Thymus (tissue), 11 donors: ENCODE results near the gene CD59. TPM values are rescaled to one million over a fixed set of nuclear protein-coding genes. Genes with fewer than 3 reads are reported as not detected.
"Not testable (repeated sequence)": the region's sequence is repeated elsewhere in the genome, so short reads cannot be mapped to it uniquely, and the experiment has no call there.

Source experiments
- DNase-seq, 9 donors: peaks; one replicate each; pipeline ENCODE4 v3.0.0-alpha.2; 2013; ENCODE audit warnings: low spot score in 9 of 9, low read depth in 6 of 9, missing footprints in 1 of 9
- H3K27ac ChIP-seq, 2 donors: one replicate each; pipeline ENCODE4 v1.5.1; 2013; ENCODE audit warnings: control low read depth in 1 of 2, low read depth in 1 of 2, low read length in 1 of 2, mild to moderate bottlenecking in 1 of 2, moderate library complexity in 1 of 2
- H3K27me3 ChIP-seq, 2 donors: one replicate each; pipeline ENCODE4 v1.5.1; 2013; ENCODE audit warnings: low read length in 1 of 2; ENCODE audit not compliant: control insufficient read depth in 2 of 2, insufficient read depth in 1 of 2
- H3K36me3 ChIP-seq, 2 donors: one replicate each; pipeline ENCODE4 v1.5.1; 2013; ENCODE audit warnings: low read length in 1 of 2, mild to moderate bottlenecking in 1 of 2, moderate library complexity in 1 of 2; ENCODE audit not compliant: control insufficient read depth in 2 of 2, insufficient read depth in 2 of 2
- H3K4me1 ChIP-seq, 2 donors: one replicate each; pipeline ENCODE4 v1.5.1; 2013; ENCODE audit warnings: low read length in 2 of 2; ENCODE audit not compliant: control insufficient read depth in 2 of 2, insufficient read depth in 2 of 2
- H3K4me3 ChIP-seq, 2 donors: one replicate each; pipeline ENCODE4 v1.5.1; 2013; ENCODE audit warnings: low read length in 2 of 2, control low read depth in 1 of 2, mild to moderate bottlenecking in 1 of 2
- H3K9me3 ChIP-seq, 2 donors: one replicate each; pipeline ENCODE4 v1.5.1; 2013; ENCODE audit warnings: low read length in 1 of 2, mild to moderate bottlenecking in 1 of 2; ENCODE audit not compliant: control insufficient read depth in 2 of 2, insufficient read depth in 1 of 2
- WGBS: extraction: QIAGEN DNeasy Blood & Tissue Kit; methylation state at CpG from one replicate; pipeline ENCODE4 v1.1.7; 2013; 5-methylcytosine and 5-hydroxymethylcytosine counted together
- polyA plus RNA-seq: library from polyadenylated mRNA; stranded (reverse); fragments of 200-250 nt; gene quantifications from one replicate; pipeline ENCODE4 v1.2.3, GENCODE V29; 2013
- total RNA-seq: library from RNA; stranded (reverse); fragments of 120-200 nt; gene quantifications from one replicate; pipeline ENCODE4 v1.2.4, GENCODE V29; 2013
- donor health status: healthy.

CD59 gene
- total and polyA plus RNA-seq, 2 donors, result 115 to 156 TPM

DNA sequence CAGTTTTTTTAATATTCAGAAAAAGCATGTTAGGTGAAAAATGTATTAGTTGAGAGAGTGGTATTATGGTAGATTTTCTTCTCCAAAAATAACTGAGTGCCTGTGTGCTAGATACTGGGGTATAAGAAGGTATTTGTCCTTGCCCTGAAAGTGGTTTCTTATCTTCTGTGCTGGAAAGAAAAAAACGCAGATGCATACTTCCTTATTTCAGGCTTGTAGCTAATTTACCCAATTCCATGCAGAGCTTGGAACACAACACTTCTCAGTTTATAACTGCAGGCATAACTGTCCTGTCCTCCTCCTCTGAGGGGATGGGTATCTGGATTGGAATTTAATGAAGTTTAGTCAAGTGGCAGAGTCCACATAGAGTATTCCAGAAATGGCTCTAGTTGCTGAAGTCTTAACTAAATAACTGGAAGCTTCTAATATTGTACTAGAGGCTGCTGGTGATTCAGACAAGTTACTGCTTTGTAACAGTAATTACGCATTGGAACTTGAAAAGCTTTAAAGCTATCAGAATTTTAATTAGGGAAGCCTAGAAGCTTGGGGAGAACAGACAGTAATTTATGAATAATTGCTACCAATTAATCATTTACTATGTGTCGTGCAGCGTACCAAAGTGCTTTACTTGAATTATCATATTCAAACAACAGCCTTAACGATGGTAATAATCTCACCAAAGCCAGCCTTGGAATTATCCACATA lies 22.9 kb downstream of the CD59 start:
- Histone ChIP-seq H3K4me1 (peaks cover under 1 to 6% of the 10 kb centered on the region in 2 donors), H3K36me3 (peaks cover 34 to 44% of the 10 kb centered on the region in 2 donors), H3K27me3 (no peaks in the 10 kb centered on the region), H3K4me3 (no peak overlapping the region), H3K27ac (no peak overlapping the region), H3K9me3 (no peaks in the 10 kb centered on the region)
- DNase-seq, result no peak
- 87% methylated on average over 5 of the region's 5 CpGs for WGBS

DNA sequence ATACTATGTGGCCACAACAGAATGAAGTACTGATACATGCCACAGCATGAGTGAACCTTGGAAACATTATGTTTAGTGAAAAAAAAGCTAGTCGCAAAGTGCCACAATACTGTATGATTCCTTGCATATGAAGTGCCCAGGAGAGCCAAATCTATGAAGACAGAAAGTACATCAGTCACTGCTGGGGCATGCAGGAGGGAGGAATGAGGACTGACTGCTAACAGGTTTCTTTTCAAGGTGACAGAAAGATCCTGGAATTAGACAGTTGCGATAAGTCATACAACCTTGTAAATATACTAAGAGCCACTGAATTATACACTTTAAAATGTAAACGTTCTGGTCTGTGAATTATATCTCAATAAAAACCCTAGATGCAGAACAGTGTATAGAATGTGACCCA lies 23.8 kb downstream of the CD59 start:
- WGBS, result 98% methylated on average over 3 of the region's 3 CpGs
- Histone ChIP-seq H3K4me1 (peaks cover 0 to 6% of the 10 kb centered on the region in 2 donors), H3K4me3 (no peak overlapping the region), H3K27ac (no peak overlapping the region), H3K9me3 (no peaks in the 10 kb centered on the region), H3K27me3 (no peaks in the 10 kb centered on the region), H3K36me3 (peaks cover 34 to 47% of the 10 kb centered on the region in 2 donors)
- DNase-seq, result no peak

DNA sequence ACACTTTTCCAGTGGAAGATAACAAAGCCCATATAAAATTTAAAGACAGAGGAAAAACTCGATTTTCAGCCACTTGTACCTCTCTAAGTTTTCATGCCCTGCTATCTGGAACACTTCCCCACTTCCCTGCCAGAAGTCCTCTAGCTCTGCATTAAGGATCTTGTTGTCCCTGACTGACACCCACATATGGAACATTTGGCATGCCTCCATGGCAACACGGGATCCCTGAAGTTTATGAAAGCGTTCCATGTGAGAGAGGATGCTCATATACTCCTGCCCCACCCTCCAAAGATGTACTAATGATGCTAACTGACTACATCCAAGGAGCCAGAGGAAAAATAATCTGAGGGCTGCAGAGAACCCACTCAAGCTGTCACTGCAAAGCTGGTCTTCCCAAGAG lies 26.8 kb downstream of the CD59 start:
- H3K4me1 ChIP-seq, result no peaks in the 10 kb centered on the region
- peaks cover 35 to 44% of the 10 kb centered on the region in 2 donors for H3K36me3 ChIP-seq
- H3K9me3 ChIP-seq, result no peaks in the 10 kb centered on the region
- H3K27ac ChIP-seq, result no peak overlapping the region
- H3K4me3 ChIP-seq, result no peak overlapping the region
- WGBS, result 93% methylated on average over 3 of the region's 3 CpGs
- H3K27me3 ChIP-seq, result no peaks in the 10 kb centered on the region
- DNase-seq, result no peak

DNA sequence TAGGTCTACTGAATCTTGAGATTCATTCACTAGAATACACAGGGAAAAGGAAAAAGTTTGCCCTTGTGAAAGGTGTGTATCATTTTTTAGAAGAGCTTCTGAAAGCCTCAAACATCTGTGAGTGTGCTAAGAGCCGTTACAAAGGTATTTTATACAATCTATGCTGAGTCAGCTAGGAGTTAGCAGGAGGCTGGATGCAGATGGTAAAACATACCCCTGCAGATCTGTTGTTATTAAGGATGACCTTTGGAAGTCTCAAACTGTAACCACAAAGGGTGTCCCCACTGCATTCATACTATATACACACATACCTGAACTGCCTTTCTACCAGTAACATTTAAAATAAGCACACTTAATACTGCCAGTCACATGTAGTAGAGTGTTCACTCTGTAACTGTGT lies 27.2 kb downstream of the CD59 start:
- no peak for DNase-seq
- Histone ChIP-seq H3K27ac (no peak overlapping the region), H3K27me3 (no peaks in the 10 kb centered on the region), H3K4me3 (no peak overlapping the region), H3K9me3 (no peaks in the 10 kb centered on the region), H3K4me1 (no peaks in the 10 kb centered on the region), H3K36me3 (peaks cover 35 to 43% of the 10 kb centered on the region in 2 donors)
- WGBS, result 92% methylated on average over 1 of the region's 1 CpG

DNA sequence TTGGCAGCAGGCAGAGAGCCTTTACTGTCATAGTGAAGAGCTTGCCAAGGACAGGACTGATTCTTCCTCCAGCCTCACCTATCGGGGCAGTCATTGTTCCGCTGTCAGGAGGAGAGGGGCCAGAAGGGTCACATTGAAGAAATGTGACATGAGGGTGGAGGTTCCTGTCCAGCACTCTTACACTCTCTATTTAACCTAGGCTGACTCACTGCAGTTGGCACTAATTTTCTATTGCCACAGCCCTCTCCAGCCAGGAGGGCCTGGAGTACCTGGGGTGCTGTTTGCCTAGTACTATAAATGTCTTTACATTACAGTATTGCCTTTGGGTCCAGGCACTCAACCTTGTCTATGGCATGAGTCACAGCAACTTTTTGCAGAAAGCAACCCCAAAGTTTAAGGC lies 28.4 kb downstream of the CD59 start:
- not testable (repeated sequence) for H3K4me3 ChIP-seq, H3K9me3 ChIP-seq, H3K27me3 ChIP-seq, DNase-seq, H3K27ac ChIP-seq, H3K4me1 ChIP-seq
- WGBS, result no CpG with 5 or more reads among the region's 2 CpGs
- peaks cover 34 to 35% of the 10 kb centered on the region in 2 donors for H3K36me3 ChIP-seq

DNA sequence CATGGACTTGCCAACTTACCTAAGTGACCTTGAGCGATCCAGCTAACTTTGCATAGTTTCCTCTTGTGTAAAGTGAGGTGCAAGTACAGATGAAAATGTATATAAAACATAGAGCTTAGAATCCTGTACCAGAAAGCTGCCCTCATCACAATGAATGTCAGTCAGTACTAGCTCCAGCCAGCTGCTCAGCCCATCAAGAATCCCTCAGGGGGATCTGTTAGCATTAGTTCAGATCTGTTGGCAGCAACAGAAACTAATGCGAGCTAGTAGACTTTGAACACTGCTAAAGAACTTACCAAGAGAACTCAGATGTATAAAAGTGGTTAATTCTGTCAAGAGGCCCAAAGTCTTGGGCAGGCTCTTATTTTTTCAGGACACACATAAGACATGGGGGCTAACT lies 29.3 kb downstream of the CD59 start:
- Histone ChIP-seq H3K9me3 (no peaks in the 10 kb centered on the region), H3K36me3 (peaks cover 34 to 35% of the 10 kb centered on the region in 2 donors), H3K4me1 (peaks cover 0 to 3% of the 10 kb centered on the region in 2 donors), H3K27me3 (no peaks in the 10 kb centered on the region), H3K27ac (no peak overlapping the region), H3K4me3 (no peak overlapping the region)
- no peak for DNase-seq
- WGBS, result 97% methylated on average over 2 of the region's 2 CpGs

DNA sequence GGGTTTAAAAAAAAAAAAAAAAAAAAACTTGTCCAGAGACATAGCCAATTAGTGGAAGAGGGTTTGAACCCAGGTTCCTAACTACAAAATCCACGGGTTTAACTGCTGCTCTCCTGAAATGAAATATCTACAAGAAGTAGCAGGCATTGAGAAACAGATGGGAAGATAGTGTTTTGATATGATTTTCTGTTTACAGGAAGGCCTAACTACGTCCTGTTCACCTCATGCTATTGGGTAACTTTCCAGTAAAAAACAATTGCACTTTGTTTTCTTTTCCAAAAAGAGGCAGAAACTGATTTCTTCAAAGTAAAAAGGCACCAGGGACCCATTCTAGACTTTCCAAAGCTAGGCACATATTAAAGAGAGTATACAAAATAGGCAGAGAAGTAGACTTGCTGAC lies 29.7 kb downstream of the CD59 start:
- Histone ChIP-seq H3K27me3 (no peaks in the 10 kb centered on the region), H3K27ac (no peak overlapping the region), H3K4me3 (no peak overlapping the region), H3K36me3 (peaks cover 34 to 35% of the 10 kb centered on the region in 2 donors), H3K4me1 (peaks cover 0 to 7% of the 10 kb centered on the region in 2 donors), H3K9me3 (no peaks in the 10 kb centered on the region)
- no peak for DNase-seq
- 90% methylated on average over 2 of the region's 2 CpGs for WGBS

DNA sequence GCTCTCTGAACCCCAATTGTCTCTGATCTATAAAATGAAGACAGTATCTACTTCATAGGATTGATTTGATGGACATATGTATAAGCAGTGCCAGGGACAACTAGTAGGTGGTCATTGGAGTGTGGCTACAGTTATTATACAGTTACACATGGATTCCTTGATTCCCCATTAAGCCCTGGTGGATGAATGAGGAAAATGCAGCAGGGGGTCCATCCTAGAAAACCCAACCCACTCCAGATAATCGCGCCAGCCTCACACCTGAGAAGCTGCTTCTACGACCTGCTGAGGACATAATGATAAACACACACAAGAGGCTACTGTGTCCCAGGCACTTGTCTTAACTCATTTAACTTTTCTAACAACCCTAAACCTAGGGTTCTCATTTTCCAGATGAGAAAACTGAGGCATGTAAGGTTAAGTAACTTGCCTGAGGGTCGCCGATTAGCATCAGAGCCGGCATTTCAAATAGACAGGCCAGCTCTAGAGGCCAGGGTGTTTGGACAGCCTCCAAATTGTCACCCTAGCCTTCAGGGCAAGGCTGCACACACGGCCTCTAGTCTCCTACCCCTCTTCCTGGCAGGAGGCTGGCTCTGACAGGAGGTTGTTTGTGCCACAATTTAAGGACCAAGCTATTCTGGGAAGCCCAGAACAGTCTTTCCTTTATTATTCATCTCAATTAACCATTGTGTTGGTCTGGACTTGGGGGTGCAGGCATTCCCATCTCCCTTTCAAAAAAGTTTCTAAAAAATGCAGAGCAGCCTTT lies 31.8 kb downstream of the CD59 start:
- 89% methylated on average over 7 of the region's 7 CpGs for WGBS
- no peak overlapping the region for H3K27ac ChIP-seq
- H3K4me1 ChIP-seq, result peaks cover 7 to 19% of the 10 kb centered on the region in 2 donors
- H3K9me3 ChIP-seq, result no peaks in the 10 kb centered on the region
- peaks cover 21 to 26% of the 10 kb centered on the region in 2 donors for H3K36me3 ChIP-seq
- DNase-seq, result no peak
- H3K27me3 ChIP-seq, result peaks cover 0 to 8% of the 10 kb centered on the region in 2 donors
- H3K4me3 ChIP-seq, result no peak overlapping the region

DNA sequence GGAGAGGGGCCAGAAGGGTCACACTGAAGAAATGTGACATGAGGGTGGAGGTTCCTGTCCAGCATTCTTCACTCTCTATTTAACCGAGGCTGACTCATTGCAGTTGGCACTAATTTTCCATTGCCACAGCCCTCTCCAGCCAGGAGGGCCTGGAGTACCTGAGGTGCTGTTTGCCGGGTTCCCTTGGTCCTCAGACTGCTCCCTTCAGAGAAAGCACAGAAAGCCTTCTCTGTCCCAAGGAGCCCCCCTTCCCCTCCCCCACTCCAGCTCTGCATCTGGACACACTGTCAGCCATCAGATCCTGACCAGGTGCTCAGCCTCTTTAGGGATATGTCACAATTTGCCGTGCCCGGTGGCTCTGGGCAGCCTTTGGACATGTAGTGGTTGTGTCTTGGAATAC lies 32.4 kb downstream of the CD59 start:
- DNase-seq, result no peak
- H3K4me3 ChIP-seq, result no peak overlapping the region
- 95% methylated on average over 4 of the region's 4 CpGs for WGBS
- H3K27ac ChIP-seq, result peak overlapping the region in 1 of 2 donors; percentile 5
- H3K4me1 ChIP-seq, result peaks cover 7 to 19% of the 10 kb centered on the region in 2 donors
- peaks cover 15 to 19% of the 10 kb centered on the region in 2 donors for H3K36me3 ChIP-seq
- no peaks in the 10 kb centered on the region for H3K9me3 ChIP-seq
- H3K27me3 ChIP-seq, result peaks cover 0 to 15% of the 10 kb centered on the region in 2 donors
